H1 (cell line): ENCODE data around the gene EMC6. TPM values are rescaled to one million over a fixed set of nuclear protein-coding genes. Genes with fewer than 3 reads are reported as not detected.

Experiments
- BCL11A ChIP-seq, 2 experiments: IDR thresholded peaks; one replicate each; pipeline ENCODE4 v1.6.1; 2011; ENCODE audit warnings: low read depth in 2 of 2, low read length in 2 of 2, mild to moderate bottlenecking in 2 of 2
- KDM4A ChIP-seq: IDR thresholded peaks from one replicate; pipeline ENCODE4 v1.7.1; 2012; ENCODE audit warnings: low read depth, mild to moderate bottlenecking, moderate library complexity, low read length, inconsistent platforms; ENCODE audit not compliant: severe bottlenecking
- KDM5A ChIP-seq: fragments of 200-600 bp; IDR thresholded peaks from 2 replicates; pipeline ENCODE4 v1.7.1; 2012; ENCODE audit warnings: mild to moderate bottlenecking, low read length, inconsistent platforms, mixed read lengths
- RFX5 ChIP-seq: IDR thresholded peaks from 2 replicates; pipeline ENCODE4 v1.6.1; 2011; ENCODE audit warnings: low read depth, low read length, improper control_type of control experiment, borderline replicate concordance
- SIN3A ChIP-seq, 2 experiments: IDR thresholded peaks in 1 of 2; conservative IDR thresholded peaks in 1 of 2; 2 replicates each; pipeline ENCODE4 v1.6.1; 2011 to 2012; ENCODE audit warnings: low read length in 2 of 2, improper control_type of control experiment in 1 of 2, low read depth in 1 of 2, mild to moderate bottlenecking in 1 of 2
- polyA plus RNA-seq, 7 experiments: library from polyadenylated mRNA; depleted of rRNA in 3 of 7; stranded (reverse) in 5 of 7; unstranded in 2 of 7; fragments of >200 nt in 5 of 7; fragments of 200-250 nt in 2 of 7; gene quantifications; 1 replicate in 5 of 7; 2 replicates in 1 of 7; 4 replicates in 1 of 7; pipeline versions ENCODE4 v1.2.1 to v1.2.3, GENCODE V29; 2011 to 2013; ENCODE audit warnings: missing spikeins in 2 of 7, mixed read lengths in 2 of 7
- total RNA-seq: library from RNA; stranded (reverse); fragmentation: NEBNext Ultra II Directional; extraction: Animal tissue kit (Norgen Biotek cat#: 25700); gene quantifications from 2 replicates; pipeline ENCODE4 v1.2.1, GENCODE V29; 2021

The EMC6 gene
- total and polyA plus RNA-seq, 2 of the 8 experiments (the other 6 are each of a cell fraction or from before 2014, with no cell fraction given) = 81.5 to 193 TPM

- TF ChIP-seq BCL11A (IDR thresholded peaks at IDR 0.05; ENCODE audit: low read depth in 2 of 2, low read length in 2 of 2) (no peak), KDM4A (no peak), SIN3A (conservative IDR thresholded peaks at IDR 0.05 in 1 of 2, IDR thresholded peaks at IDR 0.05 in 1 of 2; ENCODE audit: low read depth in 1 of 2, low read length in 2 of 2) (no peak), KDM5A (no peak), RFX5 (no peak)
Observed at GRCh38 chr17:3660311-3660891, 8.2 kb upstream of the EMC6 start (continued).
